Mucosa of gallbladder (tissue), 1 donor: ENCODE measurements around the gene AURKB. TPM values are rescaled to one million over a fixed set of nuclear protein-coding genes. Genes with fewer than 3 reads are reported as not detected.
"Not testable (repeated sequence)": the region's sequence is repeated elsewhere in the genome, so short reads cannot be mapped to it uniquely, and the experiment has no call there.

ENCODE experiments used
- DNase-seq: peaks from one replicate; pipeline ENCODE4 v3.0.0-alpha.2; 2020; ENCODE audit warnings: low spot score
- total RNA-seq: library from RNA; stranded (reverse); gene quantifications from one replicate; pipeline ENCODE4 v1.2.1, GENCODE V29; 2021
- donor health status: DM: no; HTN: no; CAD: no.

Gene AURKB
- total RNA-seq = 1.9 TPM

DNA sequence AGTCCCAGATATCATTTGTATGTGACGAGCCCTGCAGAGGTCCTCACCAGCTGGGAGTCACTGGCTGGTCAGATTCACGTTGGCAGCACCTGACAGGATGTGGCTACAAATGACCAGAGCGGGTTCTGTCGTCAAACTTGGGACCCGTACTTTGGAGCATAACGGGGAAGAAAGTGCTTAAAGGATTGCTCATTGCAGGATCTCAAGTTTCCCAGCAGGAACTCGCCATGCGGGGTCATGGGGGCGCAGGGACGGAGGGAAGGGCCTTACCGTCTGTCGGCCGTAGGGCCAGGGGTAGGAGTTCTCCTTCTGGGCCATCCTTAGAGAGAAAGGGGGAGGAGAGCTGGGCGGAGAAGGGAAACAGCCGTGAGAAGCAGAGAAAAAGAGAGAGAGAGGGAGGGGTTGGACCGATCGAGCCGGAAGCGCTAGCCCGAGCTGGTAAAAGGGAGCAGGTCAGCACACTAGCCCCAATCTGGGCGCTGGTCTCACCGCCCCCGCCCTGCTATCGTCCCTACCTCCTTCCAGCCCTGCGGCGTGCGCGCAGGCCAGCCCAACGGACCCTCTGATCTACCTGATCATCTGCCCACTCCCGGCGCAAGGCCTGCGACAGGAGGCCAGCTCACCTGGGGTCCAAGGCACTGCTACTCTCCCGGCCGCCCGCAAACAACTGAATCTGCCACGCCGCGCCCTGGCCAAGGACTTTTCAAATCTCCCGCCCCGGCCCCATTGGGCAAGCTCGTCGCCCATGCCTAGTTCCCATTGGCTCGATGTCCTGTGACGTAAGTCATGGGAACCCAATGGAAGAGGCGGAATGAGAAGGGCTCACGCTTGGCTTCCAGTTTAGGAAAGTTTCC is at the start of gene AURKB:
AURKB (minus strand) TSS at position 669 of the 854 bp plus-strand sequence; CDS start at position 318, 351 bp downstream.
- DNase-seq = peak; percentile 96

DNA sequence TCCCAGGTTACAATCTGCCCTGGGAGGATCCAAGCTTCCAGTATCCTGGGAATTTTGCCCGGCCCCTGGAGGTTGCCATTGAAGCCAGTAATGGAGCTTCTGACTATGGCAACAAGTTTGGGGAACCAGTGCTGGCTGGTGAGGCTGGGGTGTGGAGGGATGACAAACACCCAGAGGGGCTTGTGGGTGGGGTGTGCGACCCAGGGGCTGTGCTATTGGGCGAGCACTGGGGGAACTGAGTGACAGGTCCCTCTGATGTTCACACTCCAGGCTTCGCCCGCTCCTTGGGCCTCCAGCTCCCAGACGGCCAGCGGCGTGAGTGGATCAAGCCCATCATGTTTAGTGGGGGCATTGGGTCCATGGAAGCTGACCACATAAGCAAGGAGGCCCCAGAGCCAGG is 47.4 kb upstream of the AURKB start:
- no peak for DNase-seq

DNA sequence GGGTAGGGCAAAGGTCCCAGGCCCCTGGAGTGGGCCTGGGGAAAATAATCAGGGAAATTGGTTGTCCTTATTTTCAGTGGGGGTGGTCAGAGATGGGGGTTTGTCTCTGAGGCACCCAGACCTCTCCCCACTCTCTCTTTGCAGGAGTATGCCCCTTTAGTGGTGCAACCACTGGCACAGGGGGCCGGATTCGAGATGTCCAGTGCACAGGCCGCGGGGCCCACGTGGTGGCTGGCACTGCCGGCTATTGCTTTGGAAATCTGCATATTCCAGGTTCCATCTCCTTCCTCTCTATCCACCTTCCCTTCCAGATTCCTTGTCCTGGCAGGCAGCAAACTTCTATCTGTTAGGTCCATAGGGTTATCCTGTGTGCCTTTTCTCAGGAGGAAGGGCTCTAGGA is 46.3 kb upstream of the AURKB start:
- no peak for DNase-seq

DNA sequence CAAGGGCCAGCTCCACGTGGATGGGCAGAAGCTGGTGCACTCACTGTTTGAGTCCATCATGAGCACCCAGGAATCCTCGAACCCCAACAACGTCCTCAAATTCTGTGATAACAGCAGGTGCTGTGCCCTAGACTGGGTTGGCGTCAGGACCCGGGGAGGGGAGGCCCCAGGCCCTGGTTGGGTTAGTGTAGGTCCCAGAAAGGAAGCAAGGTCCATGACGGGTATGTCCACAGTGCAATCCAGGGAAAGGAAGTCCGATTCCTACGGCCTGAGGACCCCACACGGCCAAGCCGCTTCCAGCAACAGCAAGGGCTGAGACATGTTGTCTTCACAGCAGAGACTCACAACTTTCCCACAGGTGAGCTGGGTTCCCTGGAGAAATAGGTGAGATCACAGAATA is 45.9 kb upstream of the AURKB start:
- no peak for DNase-seq

DNA sequence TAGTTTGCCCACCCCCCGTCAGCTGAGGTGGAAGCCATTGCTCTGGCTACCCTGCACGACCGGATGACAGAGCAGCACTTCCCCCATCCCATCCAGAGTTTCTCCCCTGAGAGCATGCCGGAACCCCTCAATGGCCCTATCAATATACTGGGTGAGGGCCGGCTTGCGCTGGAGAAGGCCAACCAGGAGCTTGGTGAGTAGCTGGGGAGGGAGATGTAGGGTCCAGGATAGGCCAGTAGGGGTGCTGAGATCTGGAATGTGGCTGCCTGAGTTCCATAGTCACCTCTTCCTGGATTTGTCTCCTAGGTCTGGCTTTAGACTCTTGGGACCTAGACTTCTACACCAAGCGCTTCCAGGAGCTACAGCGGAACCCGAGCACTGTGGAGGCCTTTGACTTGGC is 45.1 kb upstream of the AURKB start:
- DNase-seq = no peak

DNA sequence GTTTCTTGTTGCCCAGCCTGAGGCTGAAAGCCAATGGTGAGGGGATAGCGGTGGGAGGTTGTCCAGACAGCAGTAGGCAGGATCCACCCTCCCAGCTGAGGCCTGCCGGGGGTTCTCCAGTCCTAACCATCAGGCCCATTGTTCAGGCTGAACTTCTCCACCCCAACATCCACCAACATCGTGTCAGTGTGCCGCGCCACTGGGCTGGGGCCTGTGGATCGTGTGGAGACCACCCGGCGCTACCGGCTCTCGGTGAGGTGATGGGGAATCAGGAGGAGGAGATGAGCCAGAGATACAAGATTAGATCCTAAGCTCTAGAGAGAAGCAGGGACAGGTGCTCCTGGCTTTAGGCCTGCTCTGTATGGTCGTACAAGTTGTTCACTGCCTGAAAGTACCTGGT is 44.5 kb upstream of the AURKB start:
- no peak for DNase-seq

DNA sequence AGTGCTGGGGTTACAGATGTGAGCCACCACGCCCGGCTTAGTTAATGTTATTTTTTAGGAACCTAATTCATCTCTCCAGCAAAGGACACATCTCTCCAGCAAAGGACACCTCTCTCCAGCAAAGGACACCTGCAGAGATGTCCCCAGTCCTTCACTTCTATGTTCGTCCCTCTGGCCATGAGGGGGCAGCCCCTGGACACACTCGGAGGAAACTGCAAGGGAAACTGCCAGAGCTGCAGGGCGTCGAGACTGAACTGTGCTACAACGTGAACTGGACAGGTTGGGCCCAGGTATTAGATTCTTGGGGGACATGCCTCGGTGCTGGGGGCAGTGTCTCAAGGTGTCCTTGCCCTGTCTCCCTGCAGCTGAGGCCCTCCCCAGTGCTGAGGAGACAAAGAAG is 43.4 kb upstream of the AURKB start:
- DNase-seq = no peak

DNA sequence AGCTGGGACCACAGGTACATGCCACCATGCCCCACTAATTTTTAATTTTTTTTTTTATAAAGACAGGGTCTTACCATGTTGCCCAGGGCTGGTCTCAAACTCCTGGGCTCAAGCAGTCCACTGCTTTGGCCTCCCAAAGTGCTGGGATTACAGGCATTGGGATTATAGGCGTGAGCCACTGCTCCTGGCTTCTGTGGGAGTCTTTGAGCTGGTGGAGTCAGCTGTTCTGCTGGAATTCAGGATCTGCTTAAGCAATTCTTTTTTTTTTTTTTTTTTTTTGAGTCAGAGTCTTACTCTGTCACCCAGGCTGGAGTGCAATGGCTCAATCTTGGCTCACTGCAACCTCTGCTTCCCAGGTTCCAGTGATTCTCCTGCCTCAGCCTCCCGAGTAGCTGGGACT is 41.0 kb upstream of the AURKB start:
- not testable (repeated sequence) for DNase-seq

DNA sequence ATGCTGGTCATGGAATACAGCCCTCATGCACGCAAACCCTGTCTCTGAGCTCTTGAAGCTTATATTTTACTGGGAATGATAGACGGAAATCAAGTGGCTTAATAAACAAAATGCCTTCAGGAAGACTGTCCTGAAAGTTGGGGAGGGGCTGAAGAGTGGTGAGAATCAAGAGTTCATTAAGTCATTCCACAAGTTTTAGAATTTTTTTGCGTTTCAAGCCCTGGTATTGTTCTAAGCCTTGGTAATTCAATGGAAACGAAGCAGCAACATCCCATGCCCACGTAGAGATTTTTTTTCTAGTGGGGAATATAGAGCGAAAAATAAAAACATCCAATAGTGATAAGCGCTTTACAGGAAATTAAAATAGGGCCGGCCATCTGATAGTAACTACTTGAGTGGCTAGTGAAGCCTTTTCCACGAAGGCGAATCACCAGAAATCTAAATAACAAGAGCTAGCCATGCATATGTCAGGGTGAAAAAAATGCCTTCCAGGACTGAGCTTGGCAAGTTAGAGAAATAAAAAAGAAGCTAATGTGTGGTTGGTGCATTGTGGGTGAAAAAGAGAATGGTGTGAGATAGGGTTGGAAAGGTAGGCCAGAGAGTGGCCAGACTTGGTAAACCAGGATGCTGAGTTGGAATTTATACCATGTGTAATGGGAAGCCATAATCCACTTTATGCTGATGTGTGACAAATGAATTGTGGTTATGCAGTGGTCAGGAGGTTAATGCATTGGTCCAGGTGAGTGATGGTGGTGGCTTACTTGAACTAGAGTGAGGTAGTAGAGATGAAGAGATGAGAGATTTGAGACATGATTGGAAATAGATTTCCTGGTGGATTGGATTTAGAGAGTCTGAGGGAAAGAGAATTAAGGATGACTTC is 39.5 kb upstream of the AURKB start:
- DNase-seq = no peak

DNA sequence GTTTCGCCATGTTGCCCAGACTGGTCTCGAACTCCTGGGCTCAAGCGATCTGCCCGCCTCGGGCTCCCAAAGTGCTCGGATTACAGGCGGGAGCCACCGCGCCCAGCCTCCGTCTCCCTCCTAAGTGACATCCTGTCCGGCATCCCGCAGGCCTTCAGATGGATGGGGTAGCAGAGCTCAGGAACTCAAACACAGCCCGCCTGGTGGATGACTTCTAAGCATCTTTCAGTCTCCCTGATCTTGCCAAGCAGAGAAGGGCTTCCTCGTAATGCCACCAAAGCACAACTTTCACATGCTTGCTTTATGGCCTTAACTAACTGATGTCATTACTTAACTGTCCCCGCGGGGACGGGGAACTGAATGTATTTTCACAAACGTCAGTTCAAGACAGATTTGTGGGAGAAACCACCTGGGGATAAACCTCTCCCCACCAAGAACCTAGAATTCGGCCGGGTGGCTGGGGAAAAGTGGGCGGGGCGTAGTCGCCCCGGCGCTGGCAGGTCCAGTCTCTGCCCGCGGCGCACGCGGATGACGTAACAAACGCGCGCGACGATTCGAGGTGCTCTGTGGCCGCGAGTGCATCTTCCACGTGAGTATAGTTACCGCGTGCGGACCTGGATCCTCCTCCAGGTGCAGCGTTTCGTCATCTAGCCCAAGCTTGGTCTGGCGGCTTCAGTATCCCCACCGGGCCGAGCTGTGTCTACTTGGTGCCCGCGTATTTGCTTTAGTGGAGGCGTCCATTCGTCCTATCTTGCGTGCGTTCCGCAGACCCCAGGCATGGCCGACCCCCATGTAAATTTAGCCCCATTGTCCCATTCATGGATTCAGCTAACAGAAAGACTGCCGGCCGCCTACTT is 38.6 kb upstream of the AURKB start, which contains the start of gene PFAS:
PFAS (plus strand) TSS at position 539 of the 857 bp plus-strand sequence. CDS start 4,649 bp downstream, outside the sequence.
- DNase-seq = peak; percentile 97

DNA sequence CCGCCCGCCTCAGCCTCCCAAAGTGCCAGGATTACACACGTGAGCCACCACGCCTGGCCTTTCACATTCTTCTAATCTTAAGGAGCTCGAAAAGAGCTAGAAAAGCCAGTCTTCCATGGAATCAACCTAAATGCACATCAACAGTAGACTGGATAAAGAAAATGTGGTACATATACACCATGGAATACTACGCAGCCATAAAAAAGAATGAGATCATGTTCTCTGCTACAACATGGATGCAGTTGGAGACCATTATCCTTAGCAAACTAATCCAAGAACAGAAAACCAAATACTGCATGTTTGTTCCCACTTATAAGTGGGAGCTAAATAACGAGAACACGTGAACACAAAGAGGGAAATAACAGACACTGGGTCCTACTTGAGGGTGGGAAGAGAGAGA is 34.4 kb upstream of the AURKB start:
- no peak for DNase-seq

DNA sequence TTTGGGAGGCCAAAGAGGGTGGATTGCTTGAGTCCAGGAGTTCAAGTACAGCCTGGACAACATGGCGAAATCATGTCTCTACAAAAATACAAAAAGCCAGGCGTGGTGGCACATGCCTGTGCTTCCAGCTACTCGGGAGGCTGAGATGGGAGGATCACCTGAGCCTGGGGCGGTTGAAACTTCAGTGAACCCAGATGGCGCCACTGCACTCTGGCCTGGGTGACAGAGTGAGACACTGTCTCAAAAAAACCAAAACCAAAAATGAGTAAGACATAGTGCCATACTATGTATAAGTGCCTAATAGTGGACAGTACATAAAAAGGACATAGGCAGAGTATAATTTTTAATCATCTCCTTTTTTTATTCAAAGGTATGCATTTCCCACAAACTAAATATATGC is 33.5 kb upstream of the AURKB start:
- no peak for DNase-seq

DNA sequence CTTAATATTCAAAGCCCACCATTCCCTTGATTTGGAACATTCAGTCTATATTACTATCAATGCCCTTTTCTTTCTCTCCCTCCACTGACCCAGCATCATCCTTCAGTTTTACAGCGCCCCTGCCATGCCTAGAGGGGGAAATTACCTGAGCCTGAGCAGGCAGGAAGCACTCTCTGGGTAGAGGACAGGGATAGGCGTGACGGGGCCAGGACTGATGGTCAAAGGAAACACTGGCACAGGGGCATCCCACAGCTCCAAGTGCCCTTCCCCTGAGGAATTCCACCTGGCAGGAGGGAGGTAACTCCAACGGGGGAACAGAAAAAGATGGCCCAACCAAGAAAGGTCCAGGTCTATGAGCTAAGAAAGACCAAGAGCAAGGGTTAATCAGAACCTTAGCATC is 27.5 kb upstream of the AURKB start:
- no peak for DNase-seq

DNA sequence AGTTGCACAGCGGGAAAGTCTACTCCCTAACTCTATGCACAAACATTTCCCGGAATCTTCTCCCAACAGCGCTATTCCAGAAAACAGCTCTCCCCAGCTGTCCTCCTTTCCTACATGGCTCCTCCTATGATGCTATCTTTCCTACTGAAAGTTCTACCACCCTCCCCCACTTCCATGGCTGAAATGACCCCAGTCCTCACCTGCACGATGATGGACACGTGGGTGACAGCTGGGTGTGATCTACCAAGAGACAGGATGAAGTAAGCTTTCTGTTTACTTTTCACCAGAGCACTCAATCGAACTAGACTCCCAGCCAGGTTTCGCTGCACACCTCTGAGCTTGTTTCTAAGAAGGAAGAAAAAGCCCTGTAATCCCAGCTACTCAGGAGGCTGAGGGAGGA is 26.8 kb upstream of the AURKB start:
- DNase-seq = peak; percentile 75

DNA sequence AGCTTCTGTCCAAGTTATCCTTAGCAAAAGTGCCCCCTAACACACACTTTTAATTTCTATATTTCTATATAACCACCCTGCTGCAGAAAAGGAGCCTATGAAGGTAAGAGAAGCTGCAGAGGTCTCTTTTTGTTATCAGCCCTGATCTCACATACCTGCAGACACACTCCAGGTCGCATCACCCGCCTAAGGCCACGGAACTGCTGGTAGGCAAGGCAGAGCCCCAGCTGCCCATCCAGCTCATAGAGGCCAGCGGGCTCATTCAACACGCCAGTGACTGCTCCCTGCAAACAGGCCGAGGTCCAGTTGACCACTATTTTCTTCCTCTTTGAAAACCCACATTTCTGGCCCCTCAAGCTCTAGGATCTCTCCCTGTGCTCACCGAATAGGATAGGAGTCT is 25.3 kb upstream of the AURKB start:
- DNase-seq = no peak

DNA sequence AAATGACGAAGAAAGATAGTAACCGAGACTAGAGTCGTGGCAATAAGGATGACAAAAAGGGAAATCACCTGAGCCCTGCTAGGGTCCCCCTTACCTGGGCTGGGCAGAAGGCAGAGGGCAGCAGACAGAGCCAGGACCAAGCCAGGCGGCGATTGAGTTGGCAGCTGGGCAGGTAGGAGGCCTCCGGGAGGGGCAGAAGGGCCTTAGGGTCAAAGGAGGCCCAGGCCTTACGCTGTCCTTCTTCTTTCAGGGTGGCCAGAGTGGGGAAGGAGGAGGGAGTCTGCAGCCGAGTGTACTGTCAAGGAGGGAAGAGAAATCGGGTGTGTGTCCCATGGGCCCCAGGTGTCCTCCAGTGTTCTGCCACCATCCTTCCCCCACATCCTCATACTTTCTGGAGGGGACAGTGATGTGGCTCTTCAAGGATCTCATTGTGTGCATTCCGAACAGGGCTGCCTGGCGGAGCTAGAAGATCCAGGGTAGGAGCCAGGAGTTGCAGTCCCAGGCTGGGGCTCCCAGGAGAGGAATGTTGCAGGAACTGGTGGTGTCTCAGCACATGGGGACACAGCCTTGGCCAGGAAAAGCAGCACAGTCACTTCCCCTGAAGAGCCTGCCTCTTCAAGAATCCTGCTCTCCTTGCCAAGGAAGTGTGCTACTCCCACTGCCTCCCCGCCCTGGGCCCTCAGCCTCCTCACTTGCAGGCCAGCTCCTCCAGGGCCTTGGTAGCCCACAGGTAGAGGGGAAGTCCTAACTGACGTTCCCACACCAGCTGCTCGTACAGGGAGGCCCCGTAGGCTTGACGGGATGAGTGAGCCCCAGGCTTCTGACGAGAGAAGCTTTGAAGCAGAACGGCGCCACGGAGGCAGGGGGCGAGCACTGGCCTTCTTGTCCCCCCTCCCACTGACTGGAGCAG is 24.2 kb upstream of the AURKB start:
- DNase-seq = no peak

DNA sequence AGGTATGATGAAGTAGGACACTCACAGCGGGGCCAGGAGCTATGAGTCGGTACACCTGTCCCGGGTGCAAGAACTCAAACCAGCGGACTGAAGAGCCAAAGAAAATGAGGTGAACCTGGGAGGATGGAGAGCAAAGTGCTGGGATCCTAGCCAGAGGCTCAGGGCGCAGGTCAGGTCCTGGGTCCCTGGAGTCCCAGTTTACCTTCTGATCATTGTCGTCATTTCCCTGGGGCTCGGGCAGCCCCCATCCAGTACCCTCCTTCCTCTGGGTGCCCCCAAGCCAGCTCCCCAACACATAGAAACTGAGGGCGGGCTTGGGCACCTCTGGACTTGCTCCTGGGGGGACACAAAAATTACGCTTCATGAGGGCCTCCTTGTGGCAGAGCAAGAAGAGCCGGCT is 21.3 kb upstream of the AURKB start:
- no peak for DNase-seq

DNA sequence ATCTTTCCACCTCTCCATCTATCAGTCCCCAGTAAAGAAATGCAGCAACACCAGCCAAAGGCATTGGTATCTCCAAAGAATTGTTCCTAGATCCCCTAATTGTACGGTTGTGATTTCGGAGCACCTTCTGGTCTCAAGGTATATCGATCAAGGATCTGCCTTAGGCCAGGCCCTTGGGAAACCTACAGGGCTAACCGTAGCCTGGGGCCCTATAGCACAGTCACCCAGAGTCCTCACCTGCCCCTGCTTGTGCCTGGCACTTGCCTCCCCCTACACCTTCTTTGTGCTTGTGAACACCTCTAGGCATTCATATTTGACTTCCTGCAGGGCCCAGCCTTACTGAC is 16.8 kb upstream of the AURKB start:
- no peak for DNase-seq

DNA sequence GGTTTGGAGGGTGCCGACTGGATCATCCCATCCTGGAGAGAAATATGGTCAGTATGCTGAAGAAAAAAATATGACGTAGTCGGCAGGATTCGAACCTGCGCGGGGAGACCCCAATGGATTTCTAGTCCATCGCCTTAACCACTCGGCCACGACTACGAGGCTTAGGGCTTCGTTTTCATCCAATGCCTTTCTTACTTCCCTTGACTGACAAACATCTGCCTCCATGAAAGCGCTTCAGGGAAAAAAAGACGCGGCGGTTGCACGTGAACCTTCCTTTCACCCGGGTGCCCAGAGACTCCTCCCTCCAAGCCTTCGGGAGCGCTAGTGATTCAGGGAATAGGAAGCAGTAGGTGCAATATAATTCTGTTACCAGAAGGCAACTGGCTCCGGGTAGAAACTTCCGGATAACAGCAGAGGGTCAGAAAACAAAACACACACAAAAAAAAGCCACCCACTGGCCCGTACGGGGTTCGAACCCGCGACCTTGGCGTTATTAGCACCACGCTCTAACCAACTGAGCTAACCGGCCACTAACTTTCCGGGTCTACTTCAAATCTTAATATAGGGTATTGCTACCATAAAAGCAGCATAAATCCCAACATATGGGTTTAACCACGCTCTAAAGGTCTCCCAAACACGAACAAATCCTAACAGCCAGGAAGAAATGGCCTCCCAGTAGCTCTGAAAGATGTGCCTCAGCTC is 16.3 kb upstream of the AURKB start:
- peak; percentile 83 for DNase-seq
